Kidney (tissue), 22 donors: Measurements from ENCODE around the gene SLC1A7. TPM values are rescaled to one million over a fixed set of nuclear protein-coding genes. Genes with fewer than 3 reads are reported as not detected.

Experiments
- DNase-seq, 5 donors: peaks; one replicate each; pipeline ENCODE4 v3.0.0-alpha.2; 2013 to 2020
- FAIRE-seq: peaks from 2 replicates; lab custom pipeline; 2012; peaks lifted over from hg19 to GRCh38; lab: Jason Lieb, UNC
- H3K27ac ChIP-seq, 2 donors: one replicate each; pipeline ENCODE4 v1.7.0; 2013; ENCODE audit warnings: low read depth in 2 of 2, low read length in 2 of 2, inconsistent platforms in 1 of 2
- H3K27me3 ChIP-seq: one replicate; pipeline ENCODE4 v1.7.1; 2013; ENCODE audit warnings: low read length, inconsistent platforms; ENCODE audit not compliant: control insufficient read depth, insufficient read depth
- H3K36me3 ChIP-seq, 3 donors: one replicate each; pipeline versions ENCODE4 v1.7.0 to v1.7.1; 2013; ENCODE audit warnings: low read length in 3 of 3, control low read depth in 1 of 3, inconsistent platforms in 1 of 3; ENCODE audit not compliant: insufficient read depth in 3 of 3, control insufficient read depth in 2 of 3
- H3K4me1 ChIP-seq, 3 donors: one replicate each; pipeline versions ENCODE4 v1.7.0 to v1.7.1; 2013; ENCODE audit warnings: low read length in 3 of 3, inconsistent platforms in 1 of 3, low read depth in 1 of 3; ENCODE audit not compliant: control insufficient read depth in 2 of 3, insufficient read depth in 2 of 3
- H3K4me3 ChIP-seq, 3 donors: one replicate each; pipeline versions ENCODE4 v1.7.0 to v1.8.1; 2013; ENCODE audit warnings: low read length in 3 of 3, control low read depth in 1 of 3, inconsistent platforms in 1 of 3
- H3K9ac ChIP-seq, 3 donors: one replicate each; pipeline versions ENCODE4 v1.7.0 to v1.7.1; 2013; ENCODE audit warnings: low read length in 3 of 3, control low read depth in 1 of 3, inconsistent platforms in 1 of 3
- H3K9me3 ChIP-seq, 3 donors: one replicate each; pipeline versions ENCODE4 v1.7.0 to v1.7.1; 2013; ENCODE audit warnings: low read length in 3 of 3, control low read depth in 1 of 3, inconsistent platforms in 1 of 3; ENCODE audit not compliant: control insufficient read depth in 2 of 3, insufficient read depth in 1 of 3
- intact Hi-C: fragments of 100-400 bp; cut with DNase I; formaldehyde crosslinking; loops from one replicate; pipeline ENCODE4 v1.11.1; 2022
- long read RNA-seq, 10 donors: library from polyadenylated mRNA in 1 of 10; unstranded in 1 of 10; transcript quantifications; one replicate each; pipeline ENCODE4 v2.0.0 and lab custom pipeline, GENCODE V29; 2021 to 2026
- polyA plus RNA-seq: library from polyadenylated mRNA; stranded (reverse); fragments of 350-450 nt; fragmentation: Illumina TruSeq; extraction: RNeasy Lipid Tissue Mini Kit (QIAGEN cat#74804); gene quantifications from one replicate; pipeline ENCODE4 v1.2.3, GENCODE V29; 2014; ENCODE audit warnings: low read depth, low replicate concordance; ENCODE audit not compliant: insufficient read depth
- total RNA-seq: library from RNA; stranded (reverse); fragmentation: NEBNext Ultra II Directional; extraction: Animal tissue kit (Norgen Biotek cat#: 25700); gene quantifications from one replicate; pipeline ENCODE4 v1.2.1, GENCODE V29; 2021
- TF ChIP-seq, protein P1 (sequence below): IDR thresholded peaks from 3 replicates; pipeline ENCODE4 v1.5.1; 2012; ENCODE audit warnings: mild to moderate bottlenecking, moderate library complexity, borderline replicate concordance; ENCODE audit not compliant: insufficient read depth; ENCODE audit errors: extremely low read depth
- donor health status: control.
- donor health status: control.
- donor health status: control.
- donor health status: control.
- donor health status: control.
- donor health status: DM: yes; HTN: yes; CAD: no.
- donor health status: Normal renal cell carcinoma (clear cell type).

SLC1A7 gene
- not detected for total RNA-seq
- 1.0 TPM for polyA plus RNA-seq
- long read RNA-seq, donor 1, result 0 reads
- long read RNA-seq, donor 2, result 0 reads
- long read RNA-seq, donor 3, result 0 reads
- long read RNA-seq, donor 4, result 0 reads
- long read RNA-seq, donor 5, result 0 reads
- long read RNA-seq, donor 6, result 0 reads
- long read RNA-seq, donor 7, result 0 reads
- long read RNA-seq, donor 8, result 0 reads
- long read RNA-seq, donor 9, result 0 reads
- long read RNA-seq, donor 10, result 0 reads

DNA sequence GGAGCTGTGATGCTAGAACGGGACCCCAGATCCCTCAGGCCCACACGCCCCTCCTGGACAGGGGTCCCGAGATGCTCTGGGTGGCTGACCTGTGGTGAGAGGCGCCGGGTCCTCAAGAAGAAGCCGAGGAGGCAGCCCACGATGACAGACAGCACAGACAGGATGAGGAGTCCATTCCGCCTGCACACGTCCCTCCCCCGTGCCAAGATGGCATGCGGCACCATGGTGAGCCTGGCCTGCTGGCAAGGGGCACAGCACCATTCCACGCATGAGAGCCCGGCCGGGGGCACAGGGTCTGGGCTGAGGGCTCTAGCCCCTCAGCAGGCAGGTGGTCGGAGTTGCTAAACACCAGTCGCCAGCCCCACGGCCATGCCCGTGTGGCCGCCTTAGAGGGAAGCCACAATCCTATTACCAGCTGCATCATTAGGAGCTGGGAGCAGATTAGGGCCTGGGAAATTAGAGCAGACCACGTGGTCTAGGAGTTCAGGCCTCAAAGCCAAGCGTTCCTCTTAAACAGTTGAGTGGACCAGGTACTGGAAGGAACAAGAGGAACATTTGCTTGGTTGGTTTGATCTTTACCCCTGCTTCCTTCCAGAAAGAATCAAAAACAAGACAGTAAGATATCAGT is at the start of gene SLC1A7:
Gene SLC1A7 (minus strand): TSS at position 413 of the 628 bp plus-strand sequence. CDS start 189 bp downstream, at position 224.
- Histone ChIP-seq H3K27ac (peak within 1 kb of the TSS in 1 of 2 donors; percentile 71), H3K4me3 (no peak within 1 kb of the TSS), H3K27me3 (no peaks in the 10 kb centered on the region), H3K9ac (no peak within 1 kb of the TSS), H3K36me3 (no peaks in the 10 kb centered on the region), H3K9me3 (peaks cover 0 to 6% (median 0%) of the 10 kb centered on the region in 3 donors), H3K4me1 (peaks cover 0 to 14% (median 10%) of the 10 kb centered on the region in 3 donors)
- TF ChIP-seq, protein P1, sequence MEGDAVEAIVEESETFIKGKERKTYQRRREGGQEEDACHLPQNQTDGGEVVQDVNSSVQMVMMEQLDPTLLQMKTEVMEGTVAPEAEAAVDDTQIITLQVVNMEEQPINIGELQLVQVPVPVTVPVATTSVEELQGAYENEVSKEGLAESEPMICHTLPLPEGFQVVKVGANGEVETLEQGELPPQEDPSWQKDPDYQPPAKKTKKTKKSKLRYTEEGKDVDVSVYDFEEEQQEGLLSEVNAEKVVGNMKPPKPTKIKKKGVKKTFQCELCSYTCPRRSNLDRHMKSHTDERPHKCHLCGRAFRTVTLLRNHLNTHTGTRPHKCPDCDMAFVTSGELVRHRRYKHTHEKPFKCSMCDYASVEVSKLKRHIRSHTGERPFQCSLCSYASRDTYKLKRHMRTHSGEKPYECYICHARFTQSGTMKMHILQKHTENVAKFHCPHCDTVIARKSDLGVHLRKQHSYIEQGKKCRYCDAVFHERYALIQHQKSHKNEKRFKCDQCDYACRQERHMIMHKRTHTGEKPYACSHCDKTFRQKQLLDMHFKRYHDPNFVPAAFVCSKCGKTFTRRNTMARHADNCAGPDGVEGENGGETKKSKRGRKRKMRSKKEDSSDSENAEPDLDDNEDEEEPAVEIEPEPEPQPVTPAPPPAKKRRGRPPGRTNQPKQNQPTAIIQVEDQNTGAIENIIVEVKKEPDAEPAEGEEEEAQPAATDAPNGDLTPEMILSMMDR, result no peak
- FAIRE-seq (no peak), DNase-seq (no peak)
- intact Hi-C loops, result no loop called here

DNA sequence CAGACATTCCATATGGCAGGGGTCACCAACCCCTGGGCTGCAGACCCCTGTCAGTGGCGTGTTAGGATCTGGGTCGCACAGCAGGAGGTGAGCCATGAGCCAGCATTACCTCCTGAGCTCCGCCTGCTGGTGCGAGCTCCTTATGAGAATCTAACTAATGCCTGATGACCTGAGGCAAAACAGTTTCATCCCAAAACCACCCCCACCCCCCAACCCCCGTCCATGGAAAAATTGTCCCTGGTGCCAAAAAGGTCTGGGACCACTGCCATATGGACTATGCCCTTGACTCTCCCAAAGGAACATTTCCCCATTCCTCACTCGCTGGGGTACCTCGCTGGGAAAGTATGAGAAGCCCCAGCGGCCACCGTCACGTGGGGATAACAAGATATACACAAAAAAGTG is 47.8 kb upstream of the SLC1A7 start:
- no peak overlapping the region for H3K4me3 ChIP-seq
- intact Hi-C loops, result no loop called here

DNA sequence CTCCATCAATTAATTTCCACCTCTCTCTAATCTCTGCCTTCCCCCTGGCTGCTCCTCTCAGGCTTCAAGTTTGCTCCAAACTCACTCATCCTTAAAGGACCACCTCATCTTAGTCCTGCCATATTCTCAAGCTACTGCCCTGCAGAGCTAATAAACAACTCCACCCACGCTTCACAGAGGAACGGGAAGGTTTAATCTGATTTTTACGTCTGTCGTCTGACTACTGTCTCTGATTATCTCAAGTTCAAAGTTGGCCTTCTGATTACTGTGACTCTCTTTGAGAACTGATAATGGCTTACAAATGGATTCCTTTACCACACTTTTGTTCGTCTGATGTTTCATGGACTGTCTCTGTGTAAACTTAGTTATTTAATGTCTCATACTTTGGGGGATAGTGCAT is 46.6 kb upstream of the SLC1A7 start:
- Histone ChIP-seq H3K4me1 (peaks cover 0 to 2% (median 0%) of the 10 kb centered on the region in 3 donors), H3K36me3 (no peaks in the 10 kb centered on the region), H3K27me3 (no peaks in the 10 kb centered on the region), H3K9me3 (no peaks in the 10 kb centered on the region), H3K9ac (no peak overlapping the region), H3K27ac (no peak overlapping the region), H3K4me3 (no peak overlapping the region)
- FAIRE-seq, result no peak
- intact Hi-C loops, result no loop called here
- DNase-seq, result no peak
- TF ChIP-seq, protein P1, result no peak

More for the DNA sequence above, 47.8 kb upstream of the SLC1A7 start:
- H3K27ac ChIP-seq, result peak overlapping the region in 1 of 2 donors; percentile 23
- H3K4me1 ChIP-seq, result peaks cover 0 to 2% (median 0%) of the 10 kb centered on the region in 3 donors
- H3K36me3 ChIP-seq, result no peaks in the 10 kb centered on the region
- no peak overlapping the region for H3K9ac ChIP-seq
- no peaks in the 10 kb centered on the region for H3K9me3 ChIP-seq
- H3K27me3 ChIP-seq, result no peaks in the 10 kb centered on the region
- TF ChIP-seq, protein P1, result peak; percentile 6
- FAIRE-seq (no peak), DNase-seq (no peak)
